D721Med (cell line): ENCODE data around the gene ALDH4A1.

Experiments
- DNase-seq: peaks from one replicate; pipeline ENCODE4 v3.0.0; 2011; ENCODE audit warnings: low spot score; ENCODE audit not compliant: insufficient read length
- FAIRE-seq: peaks from 2 replicates; lab custom pipeline; 2011; peaks lifted over from hg19 to GRCh38; lab: Jason Lieb, UNC
- TF ChIP-seq, protein P1 (sequence below): IDR thresholded peaks from 2 replicates; pipeline ENCODE4 v1.5.1; 2012; ENCODE audit warnings: mild to moderate bottlenecking, control low read depth; ENCODE audit not compliant: insufficient read depth; ENCODE audit errors: missing control alignments

Gene ALDH4A1

DNA sequence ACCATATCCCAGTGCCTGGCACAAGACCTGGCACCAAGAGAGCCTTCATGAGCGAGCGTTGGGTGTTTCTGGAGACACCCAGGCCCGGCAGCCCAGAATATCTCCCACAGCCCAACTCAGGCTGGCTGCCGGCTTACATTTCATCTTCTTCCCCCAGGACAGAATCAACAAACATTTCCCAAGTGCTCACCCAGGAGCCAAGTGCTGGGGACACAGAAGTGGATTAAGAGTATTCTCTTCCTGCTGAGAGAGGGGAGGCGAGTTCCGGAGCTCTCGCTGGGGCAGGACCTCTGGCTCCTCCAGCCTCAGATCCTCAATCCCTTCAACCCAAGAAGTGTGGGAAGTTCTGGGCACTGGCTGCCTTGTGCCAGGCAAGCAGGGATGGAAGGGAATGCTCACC lies 30.5 kb upstream of the ALDH4A1 start:
- DNase-seq (no peak), FAIRE-seq (no peak)
- TF ChIP-seq, protein P1, sequence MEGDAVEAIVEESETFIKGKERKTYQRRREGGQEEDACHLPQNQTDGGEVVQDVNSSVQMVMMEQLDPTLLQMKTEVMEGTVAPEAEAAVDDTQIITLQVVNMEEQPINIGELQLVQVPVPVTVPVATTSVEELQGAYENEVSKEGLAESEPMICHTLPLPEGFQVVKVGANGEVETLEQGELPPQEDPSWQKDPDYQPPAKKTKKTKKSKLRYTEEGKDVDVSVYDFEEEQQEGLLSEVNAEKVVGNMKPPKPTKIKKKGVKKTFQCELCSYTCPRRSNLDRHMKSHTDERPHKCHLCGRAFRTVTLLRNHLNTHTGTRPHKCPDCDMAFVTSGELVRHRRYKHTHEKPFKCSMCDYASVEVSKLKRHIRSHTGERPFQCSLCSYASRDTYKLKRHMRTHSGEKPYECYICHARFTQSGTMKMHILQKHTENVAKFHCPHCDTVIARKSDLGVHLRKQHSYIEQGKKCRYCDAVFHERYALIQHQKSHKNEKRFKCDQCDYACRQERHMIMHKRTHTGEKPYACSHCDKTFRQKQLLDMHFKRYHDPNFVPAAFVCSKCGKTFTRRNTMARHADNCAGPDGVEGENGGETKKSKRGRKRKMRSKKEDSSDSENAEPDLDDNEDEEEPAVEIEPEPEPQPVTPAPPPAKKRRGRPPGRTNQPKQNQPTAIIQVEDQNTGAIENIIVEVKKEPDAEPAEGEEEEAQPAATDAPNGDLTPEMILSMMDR = no peak

DNA sequence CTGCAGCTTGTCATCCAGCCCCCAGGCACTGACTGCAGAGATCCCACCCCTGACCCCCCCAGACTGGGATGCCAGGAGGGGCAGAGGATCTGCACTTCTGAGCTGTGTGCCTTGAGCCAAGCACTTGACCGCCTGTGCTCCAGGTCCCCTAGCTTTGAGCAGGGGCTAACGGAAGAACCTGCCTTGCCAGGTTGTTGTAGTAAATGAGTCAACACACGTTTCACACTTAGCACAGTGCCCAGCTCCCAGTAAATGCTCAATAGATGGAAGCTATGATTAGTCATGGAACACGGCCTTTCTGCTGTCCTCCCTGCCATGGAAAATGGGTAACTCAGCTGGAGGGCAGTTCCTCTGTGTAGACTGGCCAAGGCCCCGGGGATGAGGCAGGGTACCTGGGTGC lies 30.0 kb upstream of the ALDH4A1 start:
- TF ChIP-seq, protein P1 = no peak
- DNase-seq (no peak), FAIRE-seq (no peak)

DNA sequence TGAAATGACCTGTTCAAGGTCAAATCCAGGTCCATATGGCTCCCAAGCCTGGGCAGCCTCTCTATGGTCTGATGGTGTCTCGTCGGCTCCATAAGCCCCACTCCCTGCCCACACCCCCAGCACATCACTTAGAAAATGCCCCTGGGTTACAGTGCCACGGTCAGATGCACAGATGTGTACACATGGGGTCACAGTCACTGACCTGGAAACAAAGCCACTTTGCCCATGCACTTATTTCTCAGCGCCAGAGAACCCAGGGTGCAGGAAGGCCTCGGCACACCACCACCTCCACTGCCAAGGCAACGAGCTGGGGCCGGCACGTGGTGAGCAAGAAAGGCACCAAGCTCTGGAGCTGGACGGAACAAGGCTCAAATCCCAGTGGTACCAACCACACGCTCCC lies 29.4 kb upstream of the ALDH4A1 start:
- TF ChIP-seq, protein P1 = no peak
- no peak for FAIRE-seq
- DNase-seq = no peak

DNA sequence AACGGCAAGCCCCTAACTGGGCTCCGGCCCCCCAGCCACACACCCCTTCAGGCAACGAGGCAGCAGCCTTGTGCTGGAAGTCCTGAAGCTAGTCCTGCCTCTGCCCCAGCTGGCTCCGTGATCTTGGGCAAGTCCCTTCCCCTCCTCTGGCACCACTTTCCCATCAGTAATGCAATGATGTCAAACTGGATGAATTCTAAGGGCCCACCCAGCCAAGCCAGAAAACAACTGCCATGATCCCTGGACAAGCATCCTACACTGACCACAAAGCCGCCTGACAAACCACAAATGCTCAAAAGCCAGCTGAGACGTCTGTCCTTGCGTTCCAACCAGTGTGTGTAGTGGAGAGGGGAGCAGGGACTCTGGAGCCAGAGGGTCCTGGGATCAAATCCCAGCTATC lies 27.3 kb upstream of the ALDH4A1 start:
- no peak for FAIRE-seq
- no peak for DNase-seq
- TF ChIP-seq, protein P1 = no peak

DNA sequence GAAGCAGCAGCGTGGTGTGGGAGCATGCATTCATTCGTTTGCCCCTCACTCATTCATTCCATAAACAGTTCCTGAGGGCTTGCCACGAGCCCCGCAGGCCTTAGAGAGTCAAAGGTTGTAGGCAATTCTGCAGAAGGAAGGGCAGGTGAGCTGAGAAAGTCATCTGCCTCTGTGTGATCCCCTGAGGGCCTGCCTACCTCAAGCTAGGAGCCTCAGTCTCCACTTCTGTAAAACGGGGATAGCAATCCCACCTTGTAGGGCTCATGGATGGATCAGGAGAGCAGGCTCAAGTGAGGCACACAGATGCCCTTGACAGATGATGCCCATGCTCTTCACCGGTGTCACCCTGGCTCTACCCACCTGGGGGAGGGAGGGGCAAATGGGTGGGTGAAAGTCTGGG lies 26.6 kb upstream of the ALDH4A1 start:
- FAIRE-seq (no peak), DNase-seq (no peak)

DNA sequence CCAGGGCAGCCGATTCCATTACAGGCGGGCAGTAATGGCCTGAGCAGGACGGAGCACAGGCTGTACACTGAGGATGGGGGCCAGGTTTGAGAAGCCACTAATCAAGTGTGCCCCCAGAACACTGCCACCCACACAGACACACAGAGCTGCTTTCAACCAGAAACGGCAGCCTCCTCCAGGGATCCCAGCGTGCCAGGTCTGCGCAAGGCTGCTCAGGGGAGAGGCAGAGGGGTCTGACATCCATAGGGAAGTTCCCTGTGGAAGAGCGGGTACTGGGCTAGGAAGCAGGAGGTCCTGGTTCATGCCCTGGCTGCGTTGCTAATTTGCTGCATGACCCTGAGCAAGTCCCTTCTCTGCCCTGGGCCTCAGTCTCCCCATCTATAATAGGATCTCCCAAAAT lies 26.1 kb upstream of the ALDH4A1 start:
- FAIRE-seq = no peak
- TF ChIP-seq, protein P1 = no peak
- DNase-seq = no peak

More for the DNA sequence above, 26.6 kb upstream of the ALDH4A1 start:
- TF ChIP-seq, protein P1 = no peak

DNA sequence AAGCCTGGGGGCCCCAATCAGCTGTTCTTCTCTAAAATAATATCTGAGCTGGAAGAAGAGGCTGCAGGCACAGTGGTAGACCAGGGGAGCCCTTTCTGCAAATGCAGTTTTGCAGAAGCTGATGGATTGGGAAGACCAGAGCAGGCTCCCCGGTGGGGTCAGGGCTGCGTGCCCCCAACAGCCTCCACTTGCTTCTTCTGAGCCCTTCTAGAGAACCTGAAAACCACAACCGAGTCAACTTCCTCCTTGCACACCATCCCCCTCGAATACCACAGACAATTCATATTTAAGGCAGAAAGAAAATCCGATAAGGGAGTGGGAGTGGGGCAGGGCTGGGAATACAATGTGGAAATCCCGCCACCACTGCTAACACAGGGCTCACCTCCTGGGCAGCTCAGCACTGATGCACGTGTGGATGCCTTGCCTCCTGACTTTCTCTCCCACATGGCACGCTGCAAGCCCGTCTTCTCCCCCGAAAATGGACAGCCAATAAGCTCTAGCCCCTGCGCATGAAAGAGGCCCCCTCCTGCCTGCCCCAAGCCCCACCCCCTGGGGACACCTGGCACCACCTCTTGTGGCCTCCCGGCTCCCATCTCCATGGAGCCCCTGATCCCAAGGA lies 25.4 kb upstream of the ALDH4A1 start:
- no peak for DNase-seq
- FAIRE-seq = no peak
- TF ChIP-seq, protein P1 = no peak
